Spleen (tissue), 11 donors: ENCODE results near the gene HSPBP1. TPM values are rescaled to one million over a fixed set of nuclear protein-coding genes. Genes with fewer than 3 reads are reported as not detected.

Source experiments
- DNase-seq: peaks from one replicate; pipeline ENCODE4 v3.0.0-alpha.2; 2020
- H3K27ac ChIP-seq, 8 donors: fragments of 200-600 bp; sonication (generic) in 7 of 8; 1 replicate in 4 of 8; 2 replicates in 4 of 8; pipeline versions ENCODE4 v1.5.0 to v1.8.0; 2016 to 2021; ENCODE audit warnings: inconsistent platforms in 4 of 8, mild to moderate bottlenecking in 4 of 8, moderate library complexity in 1 of 8
- H3K27me3 ChIP-seq, 7 donors: fragments of 200-600 bp; sonication (generic) in 6 of 7; replicated peaks in 1 of 7; 1 replicate in 4 of 7; 2 replicates in 3 of 7; pipeline versions ENCODE4 v1.5.0 to v1.8.0; 2016 to 2021; ENCODE audit warnings: inconsistent platforms in 3 of 7, mild to moderate bottlenecking in 1 of 7
- H3K36me3 ChIP-seq, 6 donors: fragments of 200-600 bp; sonication (generic) in 5 of 6; 1 replicate in 4 of 6; 2 replicates in 2 of 6; pipeline versions ENCODE4 v1.5.0 to v1.8.0; 2016 to 2021; ENCODE audit warnings: inconsistent platforms in 2 of 6
- H3K4me1 ChIP-seq, 6 donors: fragments of 200-600 bp; sonication (generic) in 5 of 6; 1 replicate in 3 of 6; 2 replicates in 3 of 6; pipeline versions ENCODE4 v1.5.0 to v1.8.0; 2016 to 2021; ENCODE audit warnings: inconsistent platforms in 3 of 6
- H3K4me3 ChIP-seq, 8 donors: fragments of 200-600 bp; sonication (generic) in 7 of 8; 1 replicate in 4 of 8; 2 replicates in 4 of 8; pipeline versions ENCODE4 v1.5.0 to v1.8.0; 2016 to 2021; ENCODE audit warnings: inconsistent platforms in 4 of 8, mild to moderate bottlenecking in 4 of 8, moderate library complexity in 2 of 8
- H3K9me3 ChIP-seq, 8 donors: fragments of 200-600 bp; sonication (generic) in 7 of 8; 1 replicate in 4 of 8; 2 replicates in 4 of 8; pipeline versions ENCODE4 v1.5.0 to v1.8.0; 2016 to 2021; ENCODE audit warnings: inconsistent platforms in 4 of 8
- CTCF ChIP-seq, 11 experiments: fragments of 200-600 bp in 7 of 11; fragments of 450-650 bp in 4 of 11; sonication (generic) in 4 of 11; IDR thresholded peaks in 8 of 11; conservative IDR thresholded peaks in 3 of 11; 1 replicate in 7 of 11; 2 replicates in 4 of 11; pipeline versions ENCODE4 v1.4.0 to v1.8.0; 2016 to 2021; ENCODE audit warnings: antibody characterized with exemption in 11 of 11, inconsistent platforms in 4 of 11, mild to moderate bottlenecking in 1 of 11
- POLR2A ChIP-seq, 3 donors: fragments of 450-650 bp; IDR thresholded peaks; one replicate each; pipeline ENCODE4 v1.5.1; 2017; ENCODE audit warnings: antibody characterized with exemption in 3 of 3, mild to moderate bottlenecking in 1 of 3
- POLR2AphosphoS5 ChIP-seq, 3 donors: sonication (generic); formaldehyde crosslinking; IDR thresholded peaks; one replicate each; pipeline ENCODE4 v1.5.1; 2017; ENCODE audit warnings: antibody characterized with exemption in 3 of 3
- WGBS, 5 donors: extraction: QIAGEN DNeasy Blood & Tissue Kit in 3 of 5; methylation state at CpG; one replicate each; pipeline versions ENCODE4 v1.1.5 to v1.1.7; 2013 to 2018; 5-methylcytosine and 5-hydroxymethylcytosine counted together
- intact Hi-C: fragments of 100-400 bp; cut with DNase I; formaldehyde crosslinking; loops from one replicate; pipeline ENCODE4 v1.15.0; 2023; ENCODE audit warnings: low total_unique reads
- polyA plus RNA-seq, 3 donors: library from polyadenylated mRNA; stranded (reverse); fragments of 200-250 nt; gene quantifications; one replicate each; pipeline ENCODE4 v1.2.1, GENCODE V29; 2013
- total RNA-seq, 7 donors: library from RNA; depleted of rRNA in 3 of 7; stranded (reverse); fragments of >200 nt in 3 of 7; fragmentation: NEBNext Ultra II Directional in 4 of 7; extraction: Animal tissue kit (Norgen Biotek cat#: 25700) in 4 of 7; gene quantifications; one replicate each; pipeline versions ENCODE4 v1.1.0 to v1.2.1, GENCODE V29; 2016 to 2021
- donor health status: healthy with polysubstance abuse.
- donor health status: DM: no; HTN: no; CAD: no; lungs with moderate emphysema.
- donor health status: DM: no; HTN: no; CAD: no.
- donor health status: Bipolar disorder and iron deficiency.
- donor health status: healthy.
- donor health status: DM: no; HTN: no; CAD: no.
- donor health status: DM: yes; HTN: yes; CAD: no.

Gene HSPBP1
- total and polyA plus RNA-seq, 10 donors = 14.2 to 27.0 (median 18.4) TPM

GRCh38 chr19:55272142-55272541, 7.8 kb downstream of the HSPBP1 start:
- no peak for DNase-seq
- Histone ChIP-seq H3K4me1 (peaks cover 3 to 29% (median 19%) of the 10 kb centered on the region in 6 donors), H3K9me3 (no peaks in the 10 kb centered on the region), H3K27me3 (no peaks in the 10 kb centered on the region), H3K36me3 (peaks cover 0 to 79% (median 32%) of the 10 kb centered on the region in 6 donors), H3K27ac (no peak overlapping the region), H3K4me3 (no peak overlapping the region)
- TF ChIP-seq POLR2A (IDR thresholded peaks at IDR 0.05) = no peak
- no peak for TF ChIP-seq POLR2AphosphoS5 (IDR thresholded peaks at IDR 0.05)
- TF ChIP-seq CTCF (IDR thresholded peaks at IDR 0.05 in 8 of 11, conservative IDR thresholded peaks at IDR 0.05 in 3 of 11) = no peak
- intact Hi-C loops = no loop called here
- 94 to 98% (median 94%) methylated on average over 18 of the region's 18 CpGs for WGBS, 5 donors

- WGBS, 5 donors = 78 to 94% (median 88%) methylated on average over 25 of the region's 25 CpGs
- H3K4me1 ChIP-seq = peaks cover 0 to 11% (median 2%) of the 10 kb centered on the region in 6 donors
- no peak overlapping the region for H3K27ac ChIP-seq
- peaks cover 0 to 5% (median 0%) of the 10 kb centered on the region in 8 donors for H3K9me3 ChIP-seq
- TF ChIP-seq POLR2AphosphoS5 (IDR thresholded peaks at IDR 0.05) (no peak), CTCF (IDR thresholded peaks at IDR 0.05 in 8 of 11, conservative IDR thresholded peaks at IDR 0.05 in 3 of 11) (no peak), POLR2A (IDR thresholded peaks at IDR 0.05) (no peak)
- no peak overlapping the region for H3K4me3 ChIP-seq
- peaks cover 0 to 71% (median 29%) of the 10 kb centered on the region in 6 donors for H3K36me3 ChIP-seq
- no peaks in the 10 kb centered on the region for H3K27me3 ChIP-seq
- intact Hi-C loops = no loop called here
- no peak for DNase-seq
These were observed 9.6 kb downstream of the HSPBP1 start for GRCh38 chr19:55270172-55270942.

GRCh38 chr19:55269299-55269698, 10.6 kb downstream of the HSPBP1 start:
- intact Hi-C loops = no loop called here
- no peak overlapping the region for H3K27ac ChIP-seq
- peaks cover 0 to 5% (median 0%) of the 10 kb centered on the region in 8 donors for H3K9me3 ChIP-seq
- no peaks in the 10 kb centered on the region for H3K27me3 ChIP-seq
- TF ChIP-seq POLR2A (IDR thresholded peaks at IDR 0.05) (no peak), POLR2AphosphoS5 (IDR thresholded peaks at IDR 0.05) (no peak), CTCF (IDR thresholded peaks at IDR 0.05 in 8 of 11, conservative IDR thresholded peaks at IDR 0.05 in 3 of 11) (no peak)
- 92 to 99% (median 95%) methylated on average over 8 of the region's 8 CpGs for WGBS, 5 donors
- H3K4me3 ChIP-seq = no peak overlapping the region
- peaks cover 0 to 62% (median 25%) of the 10 kb centered on the region in 6 donors for H3K36me3 ChIP-seq
- H3K4me1 ChIP-seq = peaks cover 0 to under 1% (median 0%) of the 10 kb centered on the region in 6 donors
- no peak for DNase-seq

- WGBS, 5 donors = 95 to 98% (median 96%) methylated on average over 4 of the region's 4 CpGs
These were observed 13.1 kb downstream of the HSPBP1 start for GRCh38 chr19:55266840-55267239.

More at GRCh38 chr19:55266840-55267239, 13.1 kb downstream of the HSPBP1 start:
- intact Hi-C loops = no loop called here
- no peak for DNase-seq
- Histone ChIP-seq H3K27me3 (no peaks in the 10 kb centered on the region), H3K27ac (no peak overlapping the region), H3K4me1 (no peaks in the 10 kb centered on the region), H3K4me3 (no peak overlapping the region), H3K9me3 (peaks cover 0 to 5% (median 0%) of the 10 kb centered on the region in 8 donors), H3K36me3 (peaks cover 0 to 45% (median 5%) of the 10 kb centered on the region in 6 donors)
- TF ChIP-seq CTCF (IDR thresholded peaks at IDR 0.05 in 8 of 11, conservative IDR thresholded peaks at IDR 0.05 in 3 of 11) (no peak), POLR2A (IDR thresholded peaks at IDR 0.05) (no peak), POLR2AphosphoS5 (IDR thresholded peaks at IDR 0.05) (no peak)
